DND-41 (cell line): Measurements from ENCODE around the gene CCDC66.

Experiments used
- ATAC-seq: fragments of 200-7000 bp; cut with Tn5 transposase; 3 replicates; pipeline ENCODE4 v1.9.1; 2021; ENCODE audit warnings: low read depth; ENCODE audit not compliant: insufficient read depth
- DNase-seq: peaks from one replicate; pipeline ENCODE4 v3.0.0-alpha.2; 2020
- H2AFZ ChIP-seq: 2 replicates; pipeline ENCODE4 v1.6.0; 2012; ENCODE audit warnings: low read depth, low read length
- H3K27ac ChIP-seq: 2 replicates; pipeline ENCODE4 v1.5.1; 2012; ENCODE audit warnings: low read length, inconsistent platforms
- H3K27me3 ChIP-seq: fragments of 200-600 bp; sonication (generic); 2 replicates; pipeline ENCODE4 v1.6.0; 2012; ENCODE audit warnings: low read length, mild to moderate bottlenecking, inconsistent platforms; ENCODE audit not compliant: insufficient read depth, poor library complexity
- H3K36me3 ChIP-seq: 2 replicates; pipeline ENCODE4 v1.5.1; 2012; ENCODE audit warnings: low read length, inconsistent platforms; ENCODE audit not compliant: insufficient read depth
- H3K4me1 ChIP-seq: 2 replicates; pipeline ENCODE4 v1.5.1; 2012; ENCODE audit warnings: mild to moderate bottlenecking, low read length; ENCODE audit not compliant: insufficient read depth
- H3K4me2 ChIP-seq: 2 replicates; pipeline ENCODE4 v1.6.0; 2012; ENCODE audit warnings: mild to moderate bottlenecking, moderate library complexity, low read length, inconsistent platforms; ENCODE audit not compliant: insufficient read depth
- H3K4me3 ChIP-seq, 2 experiments: fragments of 200-600 bp in 1 of 2; shearing (Covaris generic) in 1 of 2; 2 replicates each; pipeline ENCODE4 v1.5.1; 2012 to 2016; ENCODE audit warnings: inconsistent platforms in 2 of 2, low read length in 2 of 2, mild to moderate bottlenecking in 2 of 2, low read depth in 1 of 2, moderate library complexity in 1 of 2
- H3K79me2 ChIP-seq: 2 replicates; pipeline ENCODE4 v1.6.0; 2012; ENCODE audit warnings: low read length, inconsistent platforms; ENCODE audit not compliant: insufficient read depth
- H3K9ac ChIP-seq: 2 replicates; pipeline ENCODE4 v1.6.0; 2012; ENCODE audit warnings: low read depth, mild to moderate bottlenecking, inconsistent platforms, low read length, moderate library complexity
- H3K9me3 ChIP-seq: 2 replicates; pipeline ENCODE4 v1.5.1; 2012; ENCODE audit warnings: low read length, moderate library complexity, mild to moderate bottlenecking, inconsistent platforms; ENCODE audit not compliant: insufficient read depth, severe bottlenecking
- H4K20me1 ChIP-seq: 2 replicates; pipeline ENCODE4 v1.6.0; 2012; ENCODE audit warnings: low read length; ENCODE audit not compliant: insufficient read depth
- CTCF ChIP-seq: IDR thresholded peaks from 2 replicates; pipeline ENCODE4 v1.5.1; 2012; ENCODE audit warnings: borderline replicate concordance, low read length, moderate library complexity, mild to moderate bottlenecking; ENCODE audit not compliant: poor library complexity, severe bottlenecking; ENCODE audit errors: extremely low read depth
- EZH2 ChIP-seq: IDR thresholded peaks from 3 replicates; pipeline ENCODE4 v1.6.1; 2012; ENCODE audit warnings: borderline replicate concordance, low read depth, mild to moderate bottlenecking, moderate library complexity, low read length, inconsistent platforms; ENCODE audit not compliant: severe bottlenecking

Gene CCDC66

DNA sequence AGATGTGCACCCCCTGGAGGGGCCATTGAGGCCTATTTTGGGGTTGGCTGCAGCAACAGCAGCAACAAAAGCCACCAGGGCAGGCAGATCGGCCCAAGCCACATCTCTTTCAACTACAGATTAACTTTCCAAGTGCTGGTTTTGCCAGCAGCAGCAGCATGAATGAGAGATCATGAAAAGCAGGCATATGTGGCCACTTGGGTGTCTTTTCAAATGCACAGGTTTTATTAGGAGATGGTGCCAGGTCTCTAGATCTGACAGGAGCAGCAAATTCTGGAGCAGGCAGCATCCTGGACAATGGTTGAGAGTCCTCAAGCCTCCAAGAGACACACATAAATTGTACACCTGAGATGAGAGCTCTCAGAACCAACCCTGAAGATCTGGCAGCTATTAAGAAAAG lies 31.7 kb upstream of the CCDC66 start:
- H3K27ac ChIP-seq, result no peak overlapping the region
- TF ChIP-seq CTCF (no peak), EZH2 (no peak)
- H3K4me1 ChIP-seq, result no peaks in the 10 kb centered on the region
- no peak overlapping the region for H3K9ac ChIP-seq
- peaks cover 19% of the 10 kb centered on the region for H3K27me3 ChIP-seq
- H2AFZ ChIP-seq, result no peak overlapping the region
- no peak for DNase-seq
- H3K9me3 ChIP-seq, result no peaks in the 10 kb centered on the region
- H3K79me2 ChIP-seq, result no peaks in the 10 kb centered on the region
- no peaks in the 10 kb centered on the region for H3K36me3 ChIP-seq
- H3K4me2 ChIP-seq, result no peak overlapping the region
- H4K20me1 ChIP-seq, result no peaks in the 10 kb centered on the region
- ATAC-seq, result no peak
- H3K4me3 ChIP-seq, result no peak overlapping the region

GRCh38 chr3:56536735-56537134 lies 20.2 kb upstream of the CCDC66 start:
- TF ChIP-seq CTCF (no peak), EZH2 (no peak)
- H3K4me1 ChIP-seq, result no peaks in the 10 kb centered on the region
- no peaks in the 10 kb centered on the region for H4K20me1 ChIP-seq
- H3K36me3 ChIP-seq, result no peaks in the 10 kb centered on the region
- H3K9ac ChIP-seq, result no peak overlapping the region
- ATAC-seq (no peak), DNase-seq (no peak)
- H2AFZ ChIP-seq, result no peak overlapping the region
- H3K4me2 ChIP-seq, result no peak overlapping the region
- H3K9me3 ChIP-seq, result no peaks in the 10 kb centered on the region
- peaks cover 28% of the 10 kb centered on the region for H3K27me3 ChIP-seq
- no peak overlapping the region for H3K27ac ChIP-seq
- no peaks in the 10 kb centered on the region for H3K79me2 ChIP-seq
- no peak overlapping the region for H3K4me3 ChIP-seq

- H3K4me1 ChIP-seq, result no peaks in the 10 kb centered on the region
- TF ChIP-seq CTCF (no peak), EZH2 (no peak)
- DNase-seq, result no peak
- H3K4me2 ChIP-seq, result no peak overlapping the region
- no peaks in the 10 kb centered on the region for H3K9me3 ChIP-seq
- H3K9ac ChIP-seq, result no peak overlapping the region
- no peak for ATAC-seq
- H3K79me2 ChIP-seq, result no peaks in the 10 kb centered on the region
- H4K20me1 ChIP-seq, result no peaks in the 10 kb centered on the region
- no peak overlapping the region for H2AFZ ChIP-seq
- H3K4me3 ChIP-seq, result no peak overlapping the region
- H3K36me3 ChIP-seq, result no peaks in the 10 kb centered on the region
- H3K27ac ChIP-seq, result no peak overlapping the region
- H3K27me3 ChIP-seq, result peaks cover 28% of the 10 kb centered on the region
Measured at GRCh38 chr3:56547486-56547885, 9.5 kb upstream of the CCDC66 start.

- no peak overlapping the region for H3K27ac ChIP-seq
- DNase-seq (no peak), ATAC-seq (no peak)
- peak overlapping the region; percentile 37 to 90; a peak in 3 of 4 replicates for H3K4me3 ChIP-seq
- peaks cover 22% of the 10 kb centered on the region for H3K79me2 ChIP-seq
- H2AFZ ChIP-seq, result peak overlapping the region; percentile 94
- no peak for TF ChIP-seq EZH2
- TF ChIP-seq CTCF, result no peak
- no peaks in the 10 kb centered on the region for H3K9me3 ChIP-seq
- peaks cover 19% of the 10 kb centered on the region; the same call in 1 of the 2 replicates for H3K4me1 ChIP-seq
- H3K9ac ChIP-seq, result peak overlapping the region; percentile 66
- H3K36me3 ChIP-seq, result peaks cover 5% of the 10 kb centered on the region; the same call in 1 of the 2 replicates
- no peaks in the 10 kb centered on the region for H4K20me1 ChIP-seq
- peak overlapping the region; percentile 69 for H3K4me2 ChIP-seq
- peaks cover 3% of the 10 kb centered on the region for H3K27me3 ChIP-seq
Measured at GRCh38 chr3:56557831-56558170, 826 bp downstream of the CCDC66 start.
